HG03103 (cell line): ENCODE measurements around the gene AP5Z1.

Experiments used
- ATAC-seq: cut with Tn5 transposase; IDR thresholded peaks from one replicate; pipeline ENCODE4 v1.9.1; 2021; ENCODE audit warnings: low read depth; ENCODE audit not compliant: unreplicated experiment

Gene AP5Z1, protein sequence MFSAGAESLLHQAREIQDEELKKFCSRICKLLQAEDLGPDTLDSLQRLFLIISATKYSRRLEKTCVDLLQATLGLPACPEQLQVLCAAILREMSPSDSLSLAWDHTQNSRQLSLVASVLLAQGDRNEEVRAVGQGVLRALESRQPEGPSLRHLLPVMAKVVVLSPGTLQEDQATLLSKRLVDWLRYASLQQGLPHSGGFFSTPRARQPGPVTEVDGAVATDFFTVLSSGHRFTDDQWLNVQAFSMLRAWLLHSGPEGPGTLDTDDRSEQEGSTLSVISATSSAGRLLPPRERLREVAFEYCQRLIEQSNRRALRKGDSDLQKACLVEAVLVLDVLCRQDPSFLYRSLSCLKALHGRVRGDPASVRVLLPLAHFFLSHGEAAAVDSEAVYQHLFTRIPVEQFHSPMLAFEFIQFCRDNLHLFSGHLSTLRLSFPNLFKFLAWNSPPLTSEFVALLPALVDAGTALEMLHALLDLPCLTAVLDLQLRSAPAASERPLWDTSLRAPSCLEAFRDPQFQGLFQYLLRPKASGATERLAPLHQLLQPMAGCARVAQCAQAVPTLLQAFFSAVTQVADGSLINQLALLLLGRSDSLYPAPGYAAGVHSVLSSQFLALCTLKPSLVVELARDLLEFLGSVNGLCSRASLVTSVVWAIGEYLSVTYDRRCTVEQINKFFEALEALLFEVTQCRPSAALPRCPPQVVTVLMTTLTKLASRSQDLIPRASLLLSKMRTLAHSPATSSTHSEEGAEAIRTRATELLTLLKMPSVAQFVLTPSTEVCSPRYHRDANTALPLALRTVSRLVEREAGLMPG

DNA sequence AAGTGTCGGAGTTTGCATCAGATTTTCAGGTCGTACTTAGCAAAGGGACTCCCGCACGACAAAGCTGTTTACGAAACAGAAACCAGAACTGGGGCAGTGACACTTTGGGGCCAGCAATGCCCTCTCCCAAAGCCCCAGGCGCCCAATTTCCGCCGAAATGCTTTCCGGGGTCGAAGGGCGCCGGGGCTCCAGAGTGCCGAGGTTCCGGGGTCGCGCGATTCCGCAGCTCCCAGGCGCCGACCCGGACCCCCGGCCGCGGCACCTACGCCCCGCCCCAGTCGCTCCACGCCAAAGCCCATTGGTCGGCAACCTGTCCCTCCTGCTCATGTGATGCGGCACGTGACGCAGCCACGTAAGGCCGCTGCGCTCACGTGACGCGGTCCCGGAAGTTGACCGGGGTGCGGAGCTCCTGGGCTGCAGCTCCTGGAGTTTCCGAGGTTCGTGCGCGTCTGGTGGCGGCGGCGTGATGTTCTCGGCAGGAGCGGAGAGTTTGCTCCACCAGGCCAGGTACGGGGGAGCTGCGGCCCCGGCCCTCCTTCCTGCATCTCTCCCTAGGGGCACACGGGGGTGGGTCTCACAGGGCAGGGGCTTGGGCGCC lies at the start of gene AP5Z1:
Gene AP5Z1 (plus strand): TSS at position 374 of the 598 bp plus-strand sequence. CDS start 93 bp downstream, at position 467.
- ATAC-seq, result peak; percentile 88

DNA sequence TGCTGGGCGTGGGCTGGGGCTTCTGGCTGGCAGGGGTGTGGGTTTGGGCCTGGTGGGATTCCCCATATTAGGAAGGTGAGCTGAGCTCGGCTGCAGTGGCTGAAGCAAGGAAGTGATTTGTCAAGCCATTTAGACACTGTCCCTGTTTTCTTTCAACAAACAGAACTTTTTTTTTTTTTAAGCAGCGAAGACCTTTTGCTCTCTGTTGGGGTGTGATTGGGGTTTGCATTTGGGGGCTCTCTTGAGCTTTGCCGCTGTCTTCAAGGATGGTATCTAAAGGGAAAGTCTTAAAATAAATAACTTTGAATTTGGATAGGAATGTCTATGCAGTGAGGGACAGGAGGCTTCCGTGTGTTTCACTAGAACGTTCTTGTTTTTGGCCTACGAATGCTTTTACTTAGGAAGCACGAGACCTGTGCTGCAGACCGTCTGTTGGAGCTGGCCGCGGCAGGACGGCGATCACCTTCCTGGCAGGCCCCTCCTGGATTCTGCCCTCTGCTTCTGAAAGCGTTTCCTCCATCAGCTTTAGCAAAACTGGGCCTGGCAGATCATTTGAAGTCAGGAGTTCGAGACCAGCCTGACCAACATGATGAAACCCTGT lies 49.5 kb upstream of the AP5Z1 start:
- ATAC-seq, result peak; percentile 2

DNA sequence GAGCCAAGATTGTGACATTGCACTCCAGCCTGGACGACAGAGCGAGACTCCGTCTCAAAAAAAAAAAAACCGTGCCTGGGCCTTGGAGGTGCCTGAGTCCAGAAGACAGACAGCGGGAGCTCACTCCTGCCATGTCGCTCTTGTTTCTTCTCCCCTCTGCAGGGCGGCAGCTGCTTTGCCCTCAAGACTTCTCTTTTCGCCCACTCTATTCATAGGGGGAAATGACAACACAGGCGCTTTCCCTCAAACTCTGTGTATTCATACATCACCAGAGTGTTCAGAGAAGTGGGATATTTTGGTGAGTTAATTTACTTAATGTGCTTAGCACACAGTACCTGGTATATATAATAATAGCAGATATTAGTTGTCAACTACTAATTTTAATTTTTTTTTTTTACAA lies 48.9 kb upstream of the AP5Z1 start:
- ATAC-seq, result no peak

DNA sequence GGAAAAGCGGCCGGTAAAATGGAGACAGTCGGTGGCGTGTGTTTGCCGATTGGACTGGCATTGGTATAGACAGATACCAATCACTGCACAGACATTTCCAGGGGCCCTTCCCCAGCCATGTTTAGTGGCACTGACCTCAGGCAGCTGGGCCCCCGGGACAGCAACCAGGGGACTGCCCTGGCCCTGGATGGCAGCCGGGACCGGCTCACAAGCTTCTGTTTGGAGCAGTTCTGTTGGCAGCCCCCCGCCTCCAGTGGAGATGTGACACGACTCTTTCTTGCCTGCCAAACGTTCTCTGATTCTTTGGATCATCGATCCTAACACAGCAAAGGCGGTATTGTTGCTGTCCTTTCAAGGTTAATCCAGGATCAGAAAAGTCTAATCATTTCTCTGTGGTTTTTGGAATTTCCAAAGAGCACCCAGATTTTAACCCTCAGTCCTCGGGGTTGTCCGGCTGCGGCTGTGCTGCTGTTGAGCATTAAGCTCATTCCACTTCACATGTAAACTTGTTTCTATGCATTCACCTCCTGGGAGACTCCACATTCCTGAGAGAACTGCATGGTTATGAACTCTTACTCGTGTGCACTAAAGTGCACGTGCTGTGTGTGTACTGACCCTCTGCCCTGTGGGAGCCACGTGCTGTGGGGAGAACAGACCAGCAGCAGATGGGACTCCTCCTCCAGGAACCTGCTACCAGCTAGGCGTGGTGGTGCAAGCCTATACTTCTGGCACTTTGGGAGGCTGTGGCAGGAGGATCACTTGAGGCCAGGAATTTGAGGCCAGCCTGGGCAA lies 47.3 kb upstream of the AP5Z1 start:
- no peak for ATAC-seq

DNA sequence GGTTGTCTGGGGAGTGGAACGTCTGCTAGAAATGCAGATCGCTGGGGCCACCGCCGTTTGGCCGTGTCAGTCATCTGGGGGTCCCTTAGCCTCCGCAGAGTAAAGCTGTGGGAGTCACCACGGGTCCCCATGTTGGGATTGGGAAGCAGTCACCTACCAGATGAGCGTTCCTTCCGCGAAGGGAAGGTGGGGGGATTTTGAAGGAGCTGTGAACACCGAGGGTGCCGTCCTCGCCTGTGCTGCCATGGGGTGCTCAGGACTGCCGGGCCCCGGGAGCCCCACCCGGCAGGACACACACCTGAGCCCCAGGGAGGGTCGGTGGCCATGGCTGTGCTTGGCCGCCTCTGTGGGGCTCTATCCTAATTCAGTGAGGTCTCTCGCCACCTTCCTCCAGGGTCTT lies 46.2 kb upstream of the AP5Z1 start:
- no peak for ATAC-seq

DNA sequence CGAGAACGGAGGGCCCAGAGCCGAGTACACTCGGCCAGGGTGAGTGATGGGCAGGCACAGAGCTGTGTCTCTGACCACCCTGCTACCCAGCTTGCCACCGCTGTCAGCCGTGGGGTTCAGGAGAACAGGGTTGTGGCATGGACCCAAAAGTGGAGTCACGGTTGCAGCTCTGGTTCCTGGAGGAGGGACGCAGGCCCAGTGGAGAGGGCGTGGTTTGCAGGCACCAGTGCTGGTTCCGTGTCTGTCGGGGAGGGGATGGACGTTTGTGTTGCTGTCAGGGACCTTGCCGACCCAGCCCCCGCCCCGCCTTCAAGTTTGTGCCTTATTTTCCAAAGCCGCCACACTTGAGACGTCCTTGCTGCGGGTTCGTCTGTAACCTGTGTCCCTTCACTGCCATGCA lies 45.1 kb upstream of the AP5Z1 start:
- no peak for ATAC-seq

DNA sequence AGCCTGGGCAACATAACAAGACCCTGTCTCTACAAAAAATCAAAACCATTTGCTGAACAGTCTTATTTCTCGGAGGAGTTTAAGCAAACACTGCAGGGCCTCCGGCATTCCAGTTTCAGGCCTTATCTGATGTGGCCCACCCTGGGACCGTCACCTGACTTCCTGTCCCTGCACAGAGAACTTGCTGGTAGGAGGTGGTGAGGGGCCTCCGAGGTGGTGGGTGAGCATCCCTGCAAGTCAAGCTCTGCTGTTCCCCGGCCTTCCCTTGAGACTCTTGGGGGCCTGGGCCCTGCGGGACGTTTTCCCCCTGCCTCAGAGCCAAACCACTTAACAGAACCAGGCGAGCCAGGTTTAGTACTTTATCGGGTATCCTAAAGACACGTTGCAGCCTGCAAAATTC lies 44.5 kb upstream of the AP5Z1 start:
- no peak for ATAC-seq

DNA sequence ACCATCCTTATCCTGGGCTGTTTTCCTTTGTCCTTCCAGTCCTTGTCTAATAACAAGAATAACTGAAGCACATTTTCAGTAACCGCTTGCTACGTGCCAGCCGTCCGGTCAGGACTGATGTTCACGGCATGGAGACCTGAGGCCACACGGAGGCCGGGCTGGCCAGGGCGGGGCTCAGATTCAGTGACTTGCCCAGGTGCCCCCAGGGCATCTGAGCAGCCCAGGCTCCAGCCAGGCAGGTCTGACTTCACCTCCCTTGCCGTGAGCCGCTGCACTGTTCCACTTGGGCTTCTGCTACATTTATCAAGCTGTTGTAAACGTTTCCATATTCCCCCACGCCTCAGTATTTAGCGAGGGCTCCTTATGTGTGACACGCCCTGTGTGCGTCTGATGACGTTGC lies 43.6 kb upstream of the AP5Z1 start:
- ATAC-seq, result no peak

DNA sequence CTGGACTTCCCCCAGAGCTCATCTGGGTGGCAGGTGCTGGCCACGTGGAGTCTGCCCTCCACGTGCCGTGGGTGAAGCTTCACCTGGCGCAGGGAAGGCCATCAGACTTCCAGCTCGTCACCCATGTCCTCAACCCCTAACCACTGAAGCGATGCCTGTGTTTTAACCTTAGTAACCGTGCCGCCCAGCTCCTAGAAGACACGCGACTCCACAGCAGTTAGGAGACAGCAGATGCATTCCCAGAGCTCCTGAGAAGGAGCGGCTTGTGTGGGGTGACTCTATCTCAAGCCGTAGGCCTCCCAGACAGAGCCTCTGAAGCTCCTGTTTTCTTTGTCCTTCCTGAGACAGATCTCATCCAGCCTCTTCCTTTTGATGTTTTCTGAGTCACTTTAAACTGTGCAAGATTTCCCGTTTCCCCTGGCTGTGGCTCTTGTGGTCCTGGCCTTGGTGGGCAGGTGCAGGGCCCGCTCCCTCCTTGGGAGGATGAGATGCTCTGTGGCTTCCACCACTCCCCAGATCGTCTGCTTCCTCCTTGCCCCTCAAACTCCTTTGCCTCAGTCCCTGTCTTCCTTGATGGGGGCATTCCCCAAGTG lies 41.4 kb upstream of the AP5Z1 start:
- no peak for ATAC-seq

DNA sequence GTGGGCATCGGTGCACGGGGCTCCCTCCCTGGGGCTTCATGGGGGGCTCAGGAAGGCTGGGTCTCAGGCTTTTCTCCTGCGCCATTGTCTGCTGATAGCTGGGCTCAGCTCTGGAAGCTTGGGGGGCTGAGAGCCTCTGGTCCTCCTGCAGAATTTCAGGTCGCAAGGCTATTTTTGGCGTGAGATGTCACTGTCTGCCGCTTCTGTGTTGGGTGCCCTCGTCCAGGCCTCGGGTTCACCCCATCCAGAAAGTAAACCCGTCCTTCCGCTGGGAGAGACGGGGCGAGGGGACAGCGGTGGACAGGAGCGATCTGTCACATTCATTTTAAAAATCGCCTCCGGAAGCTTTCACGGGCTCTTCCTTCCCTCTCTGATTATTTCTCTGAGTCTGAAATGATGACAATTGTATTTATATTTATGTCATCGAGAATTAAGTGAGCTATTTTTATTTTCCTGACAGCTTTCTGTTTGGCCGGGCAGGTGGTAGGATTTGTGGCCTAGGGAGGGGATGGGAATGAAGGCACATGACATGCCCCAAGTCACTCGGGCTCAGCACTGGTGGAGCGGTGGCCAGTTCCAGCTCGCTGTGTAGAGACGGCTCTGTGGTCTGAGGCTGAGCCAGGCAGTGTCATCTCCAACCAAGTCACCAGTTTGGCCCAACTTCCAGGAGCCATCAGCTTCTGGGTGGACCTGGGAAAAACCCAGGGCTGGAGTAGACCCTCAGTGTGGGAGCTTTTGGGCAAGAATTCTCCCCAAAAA lies 40.7 kb upstream of the AP5Z1 start:
- ATAC-seq, result no peak

DNA sequence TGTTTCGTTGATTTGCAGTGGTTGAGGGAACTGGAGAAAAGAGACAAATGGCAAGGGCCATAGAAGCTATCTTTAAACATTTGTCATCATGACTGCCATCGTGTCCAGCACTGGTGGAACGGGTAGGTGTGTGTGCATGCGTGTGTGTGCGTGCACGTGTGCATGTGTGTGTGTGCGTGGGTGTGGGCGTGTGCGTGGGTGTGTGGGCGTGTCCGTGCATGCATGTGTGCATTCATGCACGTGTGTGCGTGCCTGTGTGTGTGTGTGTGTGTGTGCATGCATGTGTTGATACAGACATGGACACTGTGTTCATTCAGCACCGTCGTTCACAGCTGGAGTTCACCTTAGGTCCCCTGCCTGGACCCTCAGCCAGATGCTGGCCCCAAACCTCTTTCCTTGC lies 38.1 kb upstream of the AP5Z1 start:
- ATAC-seq, result no peak

DNA sequence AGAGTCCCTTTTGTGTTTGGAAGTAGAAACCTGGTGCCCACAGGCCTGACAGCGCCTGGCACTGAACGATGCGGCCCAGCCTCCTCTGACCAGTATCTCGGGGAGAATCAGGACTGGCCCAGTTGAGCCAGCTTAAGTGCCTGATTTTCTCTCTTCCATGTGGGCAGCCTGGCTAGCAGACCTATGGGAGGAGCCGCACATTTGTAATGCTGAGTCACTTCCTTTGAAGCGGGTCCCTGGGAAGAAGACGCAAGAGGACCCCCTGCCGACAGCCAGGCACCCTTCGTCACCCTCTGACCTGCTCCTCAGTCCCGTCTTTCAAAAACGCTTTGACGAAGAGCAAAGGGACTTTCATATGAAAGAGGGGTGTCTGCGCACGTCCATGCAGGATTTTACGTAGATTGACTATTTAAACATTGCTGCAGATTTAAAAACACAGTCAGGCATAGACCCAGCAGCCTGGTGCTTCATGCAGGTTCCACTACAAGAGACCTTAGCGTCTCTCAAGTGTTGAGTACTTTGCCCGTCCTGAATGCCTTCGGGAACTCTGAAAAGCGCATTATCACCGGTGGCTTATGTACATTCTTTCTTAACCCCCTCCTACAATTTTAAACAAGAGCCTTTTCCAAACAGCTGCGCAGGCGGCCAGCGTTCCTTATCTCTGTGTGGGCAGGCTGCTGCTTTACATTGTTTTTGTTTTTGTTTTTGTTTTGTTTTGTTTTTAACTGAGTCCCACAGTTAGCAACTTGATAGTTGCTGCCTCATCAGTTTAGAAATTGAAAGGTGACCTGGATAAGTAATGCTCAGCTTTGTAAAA lies 36.5 kb upstream of the AP5Z1 start:
- no peak for ATAC-seq

DNA sequence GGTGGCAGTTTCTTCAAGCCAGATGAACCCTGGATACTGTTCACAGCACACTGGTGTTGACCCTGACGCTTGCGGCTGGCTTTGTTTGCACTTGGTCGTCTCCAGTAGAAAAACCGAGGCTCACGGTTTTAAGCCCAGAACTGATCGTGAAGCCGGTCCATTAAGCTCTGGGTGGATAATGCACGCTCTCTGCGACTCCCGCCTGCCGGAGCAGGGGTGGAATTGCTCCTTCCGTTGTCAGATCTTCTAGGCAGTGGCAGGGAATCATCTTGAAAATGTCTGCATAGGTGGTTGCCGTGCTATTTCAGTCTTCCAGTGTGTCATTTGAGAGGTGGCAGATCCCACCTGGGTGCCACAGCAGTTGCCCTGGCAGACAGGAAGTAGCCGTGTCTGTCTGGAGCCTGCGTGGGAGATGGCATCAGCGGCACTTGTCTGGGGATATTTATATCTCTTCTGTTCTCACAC lies 35.9 kb upstream of the AP5Z1 start:
- ATAC-seq, result no peak

DNA sequence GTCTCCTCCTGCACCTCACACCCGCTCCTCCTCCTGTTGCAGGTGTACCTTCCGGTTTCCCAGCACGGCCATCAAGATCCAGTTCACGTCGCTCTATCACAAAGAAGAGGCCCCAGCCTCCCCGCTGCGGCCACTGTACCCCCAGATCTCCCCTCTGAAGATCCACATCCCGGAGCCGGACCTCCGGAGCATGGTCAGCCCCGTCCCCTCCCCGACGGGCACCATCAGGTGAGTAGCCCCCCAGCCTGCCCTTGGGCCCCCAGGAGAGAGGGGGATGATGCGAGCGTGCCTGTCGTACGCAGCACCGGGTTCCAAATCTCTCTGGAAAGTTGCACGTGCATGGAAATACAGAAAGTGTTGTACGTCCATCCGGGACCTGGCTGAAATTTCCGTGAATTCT lies 34.6 kb upstream of the AP5Z1 start:
- ATAC-seq, result no peak

DNA sequence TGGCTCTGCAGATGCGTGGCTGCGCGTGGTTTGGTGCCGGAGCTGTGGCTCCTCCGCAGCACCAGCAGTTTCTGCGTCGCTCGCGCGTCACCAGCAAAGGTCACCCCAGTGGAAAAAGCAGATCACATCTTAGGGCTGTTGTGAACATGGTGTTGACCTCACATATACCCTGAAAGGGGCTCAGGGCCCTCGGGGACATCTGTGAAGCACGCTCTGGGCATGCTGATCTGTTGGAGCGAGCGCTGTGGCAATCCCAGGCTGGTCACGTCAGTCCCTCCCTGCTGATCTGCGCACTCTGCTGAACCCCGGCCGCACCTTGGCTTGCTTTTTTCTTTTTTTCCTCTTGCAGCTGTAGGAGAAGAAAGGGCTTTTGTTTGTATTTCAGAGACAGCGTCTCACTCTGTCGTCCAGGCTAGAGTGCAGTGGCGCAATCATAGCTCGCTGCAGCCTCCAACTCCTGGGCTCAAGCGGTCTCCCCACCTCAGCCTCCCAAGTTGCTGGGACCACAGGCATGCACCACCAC lies 33.3 kb upstream of the AP5Z1 start:
- ATAC-seq, result no peak

DNA sequence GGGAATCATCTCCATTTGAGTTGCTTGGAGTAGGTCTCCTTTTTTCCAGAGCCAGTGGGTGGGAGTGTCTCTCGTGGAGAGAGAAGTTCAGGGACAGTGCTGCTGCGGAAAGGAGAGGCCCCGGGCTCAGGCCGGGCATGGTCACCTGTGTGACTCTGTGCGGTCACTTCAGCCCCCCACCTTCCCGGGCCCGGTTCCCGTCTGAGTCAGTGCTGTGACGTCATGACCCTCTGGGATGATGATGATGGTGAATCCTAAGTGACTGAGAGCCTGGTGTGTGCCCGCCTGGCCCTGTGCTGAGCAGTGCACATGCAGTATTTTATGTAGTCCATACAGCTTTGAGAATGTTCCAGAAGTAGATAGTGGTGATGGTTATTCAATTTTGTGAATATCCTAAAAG lies 32.6 kb upstream of the AP5Z1 start:
- no peak for ATAC-seq

DNA sequence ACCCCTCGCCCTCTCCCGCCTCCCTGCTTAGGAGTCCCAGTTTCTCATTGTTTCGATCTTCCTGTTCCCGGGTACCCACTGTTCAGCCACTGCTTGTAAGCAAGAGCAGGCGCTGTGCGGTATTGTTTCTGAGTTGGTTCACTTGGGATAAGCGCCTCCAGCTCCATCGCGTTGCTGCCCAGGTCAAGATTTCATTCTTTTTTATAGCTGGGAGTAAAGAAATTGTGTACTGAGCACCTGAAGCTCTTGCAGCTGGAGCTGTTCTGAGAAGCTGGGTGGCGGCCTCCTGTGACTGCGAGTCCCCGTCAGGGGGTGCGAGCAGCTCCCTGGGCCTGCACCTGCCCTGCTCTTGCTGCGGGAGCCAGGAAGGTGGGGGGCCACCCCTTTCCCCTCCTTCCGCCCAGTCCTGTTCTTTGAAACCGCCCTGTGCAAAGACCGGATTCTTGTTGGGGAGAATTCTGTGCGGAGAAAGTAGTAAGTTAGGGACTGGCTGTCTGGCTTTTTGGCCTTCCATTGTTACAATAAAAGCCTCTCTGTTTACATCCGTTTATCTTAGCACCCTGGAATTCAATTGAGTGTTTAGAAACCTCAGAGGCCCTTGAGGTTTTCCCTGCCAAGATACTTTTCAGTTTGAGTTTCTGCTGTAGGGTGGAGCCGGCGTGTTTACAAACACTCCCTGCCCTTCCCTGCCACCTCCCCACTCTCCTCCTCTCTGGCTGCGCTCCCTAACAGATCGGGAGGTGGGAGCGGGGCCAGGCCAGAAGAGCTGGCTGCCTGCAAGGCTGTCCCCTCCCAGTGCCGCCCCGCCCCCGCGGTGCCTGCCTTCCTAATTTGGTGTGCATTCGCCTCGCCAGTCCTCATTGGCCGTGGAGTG lies 30.8 kb upstream of the AP5Z1 start:
- ATAC-seq, result peak; percentile 67
